Measurements from ENCODE around the gene FCHSD2.
"Not testable (repeated sequence)": the region's sequence is repeated elsewhere in the genome, so short reads cannot be mapped to it uniquely, and the experiment has no call there.

DNA sequence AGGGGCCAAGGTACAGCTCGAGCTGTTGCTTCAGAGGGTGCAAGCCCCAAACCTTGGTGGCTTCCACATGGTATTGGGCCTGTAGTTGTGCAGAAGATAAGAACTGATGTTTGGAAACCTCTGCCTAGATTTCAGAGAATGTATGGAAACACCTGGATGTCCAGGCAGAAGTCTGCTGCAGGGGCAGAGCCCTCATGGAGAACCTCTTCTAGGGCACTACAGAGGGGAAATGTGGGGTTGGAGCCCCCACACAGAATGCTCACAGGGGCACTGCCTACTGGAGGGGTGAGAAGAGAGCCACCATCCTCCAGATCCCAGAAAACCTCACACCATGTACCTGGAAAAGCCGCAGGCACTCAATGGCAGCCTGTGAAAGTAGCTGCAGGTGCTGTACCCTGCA, 114.3 kb downstream of the FCHSD2 start:
- TF ChIP-seq, protein P1, sequence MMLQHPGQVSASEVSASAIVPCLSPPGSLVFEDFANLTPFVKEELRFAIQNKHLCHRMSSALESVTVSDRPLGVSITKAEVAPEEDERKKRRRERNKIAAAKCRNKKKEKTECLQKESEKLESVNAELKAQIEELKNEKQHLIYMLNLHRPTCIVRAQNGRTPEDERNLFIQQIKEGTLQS (IDR thresholded peaks at IDR 0.05): not testable (repeated sequence)
- TF ChIP-seq, protein P2, sequence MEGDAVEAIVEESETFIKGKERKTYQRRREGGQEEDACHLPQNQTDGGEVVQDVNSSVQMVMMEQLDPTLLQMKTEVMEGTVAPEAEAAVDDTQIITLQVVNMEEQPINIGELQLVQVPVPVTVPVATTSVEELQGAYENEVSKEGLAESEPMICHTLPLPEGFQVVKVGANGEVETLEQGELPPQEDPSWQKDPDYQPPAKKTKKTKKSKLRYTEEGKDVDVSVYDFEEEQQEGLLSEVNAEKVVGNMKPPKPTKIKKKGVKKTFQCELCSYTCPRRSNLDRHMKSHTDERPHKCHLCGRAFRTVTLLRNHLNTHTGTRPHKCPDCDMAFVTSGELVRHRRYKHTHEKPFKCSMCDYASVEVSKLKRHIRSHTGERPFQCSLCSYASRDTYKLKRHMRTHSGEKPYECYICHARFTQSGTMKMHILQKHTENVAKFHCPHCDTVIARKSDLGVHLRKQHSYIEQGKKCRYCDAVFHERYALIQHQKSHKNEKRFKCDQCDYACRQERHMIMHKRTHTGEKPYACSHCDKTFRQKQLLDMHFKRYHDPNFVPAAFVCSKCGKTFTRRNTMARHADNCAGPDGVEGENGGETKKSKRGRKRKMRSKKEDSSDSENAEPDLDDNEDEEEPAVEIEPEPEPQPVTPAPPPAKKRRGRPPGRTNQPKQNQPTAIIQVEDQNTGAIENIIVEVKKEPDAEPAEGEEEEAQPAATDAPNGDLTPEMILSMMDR (IDR thresholded peaks at IDR 0.05; ENCODE audit: low read depth, low read length, missing input control): not testable (repeated sequence)
- TF ChIP-seq, protein P3, sequence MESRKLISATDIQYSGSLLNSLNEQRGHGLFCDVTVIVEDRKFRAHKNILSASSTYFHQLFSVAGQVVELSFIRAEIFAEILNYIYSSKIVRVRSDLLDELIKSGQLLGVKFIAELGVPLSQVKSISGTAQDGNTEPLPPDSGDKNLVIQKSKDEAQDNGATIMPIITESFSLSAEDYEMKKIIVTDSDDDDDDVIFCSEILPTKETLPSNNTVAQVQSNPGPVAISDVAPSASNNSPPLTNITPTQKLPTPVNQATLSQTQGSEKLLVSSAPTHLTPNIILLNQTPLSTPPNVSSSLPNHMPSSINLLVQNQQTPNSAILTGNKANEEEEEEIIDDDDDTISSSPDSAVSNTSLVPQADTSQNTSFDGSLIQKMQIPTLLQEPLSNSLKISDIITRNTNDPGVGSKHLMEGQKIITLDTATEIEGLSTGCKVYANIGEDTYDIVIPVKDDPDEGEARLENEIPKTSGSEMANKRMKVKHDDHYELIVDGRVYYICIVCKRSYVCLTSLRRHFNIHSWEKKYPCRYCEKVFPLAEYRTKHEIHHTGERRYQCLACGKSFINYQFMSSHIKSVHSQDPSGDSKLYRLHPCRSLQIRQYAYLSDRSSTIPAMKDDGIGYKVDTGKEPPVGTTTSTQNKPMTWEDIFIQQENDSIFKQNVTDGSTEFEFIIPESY (IDR thresholded peaks at IDR 0.05): not testable (repeated sequence)
- not testable (repeated sequence) for TF ChIP-seq JUND (IDR thresholded peaks at IDR 0.05); SP1 (IDR thresholded peaks at IDR 0.05); YY1 (IDR thresholded peaks at IDR 0.05); RAD21 (IDR thresholded peaks at IDR 0.05); GABPA (IDR thresholded peaks at IDR 0.05 in 1 of 2, conservative IDR thresholded peaks at IDR 0.05 in 1 of 2); TAF1 (conservative IDR thresholded peaks at IDR 0.05); EGR1 (IDR thresholded peaks at IDR 0.05; ENCODE audit: low read depth in 2 of 2); FOXA1 (IDR thresholded peaks at IDR 0.05); HNF4G (IDR thresholded peaks at IDR 0.05)
- TF ChIP-seq, protein P4, sequence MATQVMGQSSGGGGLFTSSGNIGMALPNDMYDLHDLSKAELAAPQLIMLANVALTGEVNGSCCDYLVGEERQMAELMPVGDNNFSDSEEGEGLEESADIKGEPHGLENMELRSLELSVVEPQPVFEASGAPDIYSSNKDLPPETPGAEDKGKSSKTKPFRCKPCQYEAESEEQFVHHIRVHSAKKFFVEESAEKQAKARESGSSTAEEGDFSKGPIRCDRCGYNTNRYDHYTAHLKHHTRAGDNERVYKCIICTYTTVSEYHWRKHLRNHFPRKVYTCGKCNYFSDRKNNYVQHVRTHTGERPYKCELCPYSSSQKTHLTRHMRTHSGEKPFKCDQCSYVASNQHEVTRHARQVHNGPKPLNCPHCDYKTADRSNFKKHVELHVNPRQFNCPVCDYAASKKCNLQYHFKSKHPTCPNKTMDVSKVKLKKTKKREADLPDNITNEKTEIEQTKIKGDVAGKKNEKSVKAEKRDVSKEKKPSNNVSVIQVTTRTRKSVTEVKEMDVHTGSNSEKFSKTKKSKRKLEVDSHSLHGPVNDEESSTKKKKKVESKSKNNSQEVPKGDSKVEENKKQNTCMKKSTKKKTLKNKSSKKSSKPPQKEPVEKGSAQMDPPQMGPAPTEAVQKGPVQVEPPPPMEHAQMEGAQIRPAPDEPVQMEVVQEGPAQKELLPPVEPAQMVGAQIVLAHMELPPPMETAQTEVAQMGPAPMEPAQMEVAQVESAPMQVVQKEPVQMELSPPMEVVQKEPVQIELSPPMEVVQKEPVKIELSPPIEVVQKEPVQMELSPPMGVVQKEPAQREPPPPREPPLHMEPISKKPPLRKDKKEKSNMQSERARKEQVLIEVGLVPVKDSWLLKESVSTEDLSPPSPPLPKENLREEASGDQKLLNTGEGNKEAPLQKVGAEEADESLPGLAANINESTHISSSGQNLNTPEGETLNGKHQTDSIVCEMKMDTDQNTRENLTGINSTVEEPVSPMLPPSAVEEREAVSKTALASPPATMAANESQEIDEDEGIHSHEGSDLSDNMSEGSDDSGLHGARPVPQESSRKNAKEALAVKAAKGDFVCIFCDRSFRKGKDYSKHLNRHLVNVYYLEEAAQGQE (IDR thresholded peaks at IDR 0.05): not testable (repeated sequence)
- TF ChIP-seq, protein P5, sequence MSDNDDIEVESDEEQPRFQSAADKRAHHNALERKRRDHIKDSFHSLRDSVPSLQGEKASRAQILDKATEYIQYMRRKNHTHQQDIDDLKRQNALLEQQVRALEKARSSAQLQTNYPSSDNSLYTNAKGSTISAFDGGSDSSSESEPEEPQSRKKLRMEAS (IDR thresholded peaks at IDR 0.05): not testable (repeated sequence)

All from liver (tissue), 3 donors.